Measurements from ENCODE around the gene QKI.

DNA sequence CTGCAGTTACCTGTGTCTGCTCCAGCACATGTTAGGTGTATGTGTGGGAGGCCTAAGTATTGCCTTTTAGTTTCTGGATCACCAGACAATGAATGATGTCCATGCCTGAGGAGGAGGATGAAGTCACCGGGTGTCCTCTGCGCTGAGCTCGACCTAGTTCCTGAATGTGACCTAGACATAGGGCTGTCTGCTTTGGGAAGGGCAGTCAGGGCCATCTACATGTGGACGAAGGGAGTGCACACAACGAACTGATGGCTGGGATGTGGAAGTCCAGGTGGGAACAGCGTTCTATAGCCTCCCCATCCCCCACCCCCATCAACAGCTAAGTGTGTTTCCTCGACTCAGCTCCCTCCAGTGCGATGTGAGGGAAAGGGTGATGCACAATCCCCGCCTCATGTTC, 186.3 kb downstream of the QKI start:
- TF ChIP-seq, protein P1, sequence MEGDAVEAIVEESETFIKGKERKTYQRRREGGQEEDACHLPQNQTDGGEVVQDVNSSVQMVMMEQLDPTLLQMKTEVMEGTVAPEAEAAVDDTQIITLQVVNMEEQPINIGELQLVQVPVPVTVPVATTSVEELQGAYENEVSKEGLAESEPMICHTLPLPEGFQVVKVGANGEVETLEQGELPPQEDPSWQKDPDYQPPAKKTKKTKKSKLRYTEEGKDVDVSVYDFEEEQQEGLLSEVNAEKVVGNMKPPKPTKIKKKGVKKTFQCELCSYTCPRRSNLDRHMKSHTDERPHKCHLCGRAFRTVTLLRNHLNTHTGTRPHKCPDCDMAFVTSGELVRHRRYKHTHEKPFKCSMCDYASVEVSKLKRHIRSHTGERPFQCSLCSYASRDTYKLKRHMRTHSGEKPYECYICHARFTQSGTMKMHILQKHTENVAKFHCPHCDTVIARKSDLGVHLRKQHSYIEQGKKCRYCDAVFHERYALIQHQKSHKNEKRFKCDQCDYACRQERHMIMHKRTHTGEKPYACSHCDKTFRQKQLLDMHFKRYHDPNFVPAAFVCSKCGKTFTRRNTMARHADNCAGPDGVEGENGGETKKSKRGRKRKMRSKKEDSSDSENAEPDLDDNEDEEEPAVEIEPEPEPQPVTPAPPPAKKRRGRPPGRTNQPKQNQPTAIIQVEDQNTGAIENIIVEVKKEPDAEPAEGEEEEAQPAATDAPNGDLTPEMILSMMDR (tag by site-specific recombination; IDR thresholded peaks at IDR 0.05): no peak
- TF ChIP-seq, protein P2, sequence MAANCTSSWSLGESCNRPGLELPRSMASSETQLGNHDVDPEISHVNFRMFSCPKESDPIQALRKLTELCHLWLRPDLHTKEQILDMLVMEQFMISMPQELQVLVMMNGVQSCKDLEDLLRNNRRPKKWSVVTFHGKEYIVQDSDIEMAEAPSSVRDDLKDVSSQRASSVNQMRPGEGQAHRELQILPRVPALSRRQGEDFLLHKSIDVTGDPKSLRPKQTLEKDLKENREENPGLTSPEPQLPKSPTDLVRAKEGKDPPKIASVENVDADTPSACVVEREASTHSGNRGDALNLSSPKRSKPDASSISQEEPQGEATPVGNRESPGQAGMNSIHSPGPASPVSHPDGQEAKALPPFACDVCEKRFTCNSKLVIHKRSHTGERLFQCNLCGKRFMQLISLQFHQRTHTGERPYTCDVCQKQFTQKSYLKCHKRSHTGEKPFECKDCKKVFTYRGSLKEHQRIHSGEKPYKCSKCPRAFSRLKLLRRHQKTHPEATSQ (tag by site-specific recombination; IDR thresholded peaks at IDR 0.05): no peak
- TF ChIP-seq ZXDB (tag by site-specific recombination; IDR thresholded peaks at IDR 0.05) (no peak), ZBTB44 (tag by site-specific recombination; IDR thresholded peaks at IDR 0.05) (no peak), FEZF1 (tag by site-specific recombination; IDR thresholded peaks at IDR 0.05) (no peak), ZNF274 (IDR thresholded peaks at IDR 0.05; ENCODE audit: low read length) (no peak), ZNF274 (tag by site-specific recombination; IDR thresholded peaks at IDR 0.05; ENCODE audit: borderline replicate concordance) (no peak), SP2 (tag by site-specific recombination; IDR thresholded peaks at IDR 0.05) (no peak), HOXA7 (CRISPR knock-in tag; IDR thresholded peaks at IDR 0.05; ENCODE audit: borderline replicate concordance) (no peak), ZNF16 (tag by site-specific recombination; IDR thresholded peaks at IDR 0.05; ENCODE audit: low read depth) (no peak), ZNF366 (tag by site-specific recombination; conservative IDR thresholded peaks at IDR 0.05) (no peak), ZEB2 (tag by site-specific recombination; IDR thresholded peaks at IDR 0.05) (no peak), ZNF423 (tag by site-specific recombination; IDR thresholded peaks at IDR 0.05) (no peak)

All from HEK293 (cell line).